NT2/D1 (cell line): ENCODE results near the gene MT1B.

Experiments used
- DNase-seq: peaks from one replicate; pipeline ENCODE4 v3.0.0-alpha.2; 2011; ENCODE audit warnings: low read depth, low spot score
- H3K27me3 ChIP-seq: 2 replicates; pipeline ENCODE4 v1.6.0; 2011; ENCODE audit warnings: mild to moderate bottlenecking; ENCODE audit not compliant: insufficient read length, insufficient read depth
- H3K36me3 ChIP-seq: 2 replicates; pipeline ENCODE4 v1.6.1; 2011; ENCODE audit warnings: mild to moderate bottlenecking, low read length, mixed read lengths; ENCODE audit not compliant: insufficient read depth, insufficient read length
- H3K4me1 ChIP-seq: 2 replicates; pipeline ENCODE4 v1.5.1; 2011; ENCODE audit not compliant: insufficient read depth, insufficient read length
- H3K4me3 ChIP-seq: 2 replicates; pipeline ENCODE4 v1.5.1; 2011; ENCODE audit warnings: low read depth; ENCODE audit not compliant: insufficient read length
- H3K9ac ChIP-seq: 2 replicates; pipeline ENCODE4 v1.6.0; 2011; ENCODE audit warnings: low read depth; ENCODE audit not compliant: insufficient read length
- H3K9me3 ChIP-seq: 2 replicates; pipeline ENCODE4 v1.5.1; 2011; ENCODE audit warnings: mild to moderate bottlenecking, low read length; ENCODE audit not compliant: insufficient read depth
- SUZ12 ChIP-seq: IDR thresholded peaks from 2 replicates; pipeline ENCODE4 v1.6.1; 2011; ENCODE audit not compliant: insufficient read length, insufficient read depth; ENCODE audit errors: extremely low read depth
- YY1 ChIP-seq: IDR thresholded peaks from 2 replicates; pipeline ENCODE4 v1.6.1; 2011; ENCODE audit not compliant: insufficient read length, insufficient read depth
- ZNF274 ChIP-seq: IDR thresholded peaks from 2 replicates; pipeline ENCODE4 v1.6.1; 2011; ENCODE audit warnings: mild to moderate bottlenecking, low read depth, low read length

The MT1B gene

DNA sequence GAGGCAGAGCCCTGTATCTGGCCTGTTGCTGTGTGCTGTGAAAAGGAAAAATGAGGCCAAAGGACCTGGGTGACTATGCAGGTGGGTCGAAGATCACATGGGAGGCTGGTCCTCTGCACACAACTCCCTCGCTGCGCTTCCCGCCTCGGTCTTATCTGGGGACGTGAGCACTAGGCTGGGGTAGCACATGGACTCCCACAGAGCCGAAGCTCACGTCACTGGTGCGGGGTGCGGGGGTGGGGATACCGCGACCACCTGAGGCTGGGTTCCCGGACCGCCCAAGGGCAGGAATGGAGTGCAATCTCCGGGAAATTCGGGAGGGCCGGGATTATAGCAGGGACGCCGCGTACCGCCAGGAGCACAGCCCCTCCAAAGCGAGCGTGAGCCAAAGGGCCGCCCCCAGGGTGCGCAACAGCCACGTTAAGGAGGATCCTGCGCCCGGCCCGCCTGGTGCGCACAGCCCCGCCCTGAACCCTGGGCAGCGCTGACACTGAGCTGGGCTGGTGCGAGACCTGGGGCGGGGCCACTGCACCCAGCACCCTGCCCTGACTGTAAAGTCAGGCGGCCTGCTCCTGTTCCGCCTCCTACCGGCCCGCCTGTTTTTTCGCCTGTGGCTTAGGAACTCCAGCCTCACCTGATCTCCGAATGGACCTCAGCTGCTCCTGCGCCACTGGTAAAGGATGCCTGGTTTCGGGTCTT is 8.5 kb upstream of the MT1B start:
- Histone ChIP-seq H3K27me3 (peaks cover 26% of the 10 kb centered on the region), H3K36me3 (no peaks in the 10 kb centered on the region), H3K9me3 (no peaks in the 10 kb centered on the region), H3K4me3 (no peak overlapping the region), H3K9ac (no peak overlapping the region), H3K4me1 (peaks cover 8% of the 10 kb centered on the region)
- TF ChIP-seq ZNF274 (no peak), SUZ12 (no peak), YY1 (no peak)
- DNase-seq = no peak

DNA sequence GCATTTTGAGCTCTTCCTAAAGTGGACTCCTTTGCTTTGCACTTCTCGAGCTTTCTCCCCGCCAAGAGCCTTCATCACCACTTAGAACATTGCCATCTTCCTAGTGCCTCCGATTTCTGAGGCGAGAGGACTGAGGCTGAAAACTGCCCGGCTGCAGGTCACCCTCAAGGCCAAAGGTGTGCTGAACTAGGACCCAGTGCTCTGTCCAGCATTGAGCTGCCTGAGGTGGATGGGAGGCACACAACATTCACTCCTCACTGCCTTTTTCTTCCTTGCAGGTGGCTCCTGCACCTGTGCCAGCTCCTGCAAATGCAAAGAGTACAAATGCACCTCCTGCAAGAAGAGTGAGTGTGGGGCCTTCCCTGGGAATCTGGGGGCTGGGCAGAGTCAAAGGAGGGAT is 7.9 kb upstream of the MT1B start:
- DNase-seq = no peak
- Histone ChIP-seq H3K27me3 (peaks cover 20% of the 10 kb centered on the region), H3K9ac (no peak overlapping the region), H3K4me3 (no peak overlapping the region), H3K4me1 (peaks cover 5% of the 10 kb centered on the region), H3K9me3 (no peaks in the 10 kb centered on the region), H3K36me3 (no peaks in the 10 kb centered on the region)
- TF ChIP-seq SUZ12 = no peak
- TF ChIP-seq YY1 = no peak
- TF ChIP-seq ZNF274 = no peak

DNA sequence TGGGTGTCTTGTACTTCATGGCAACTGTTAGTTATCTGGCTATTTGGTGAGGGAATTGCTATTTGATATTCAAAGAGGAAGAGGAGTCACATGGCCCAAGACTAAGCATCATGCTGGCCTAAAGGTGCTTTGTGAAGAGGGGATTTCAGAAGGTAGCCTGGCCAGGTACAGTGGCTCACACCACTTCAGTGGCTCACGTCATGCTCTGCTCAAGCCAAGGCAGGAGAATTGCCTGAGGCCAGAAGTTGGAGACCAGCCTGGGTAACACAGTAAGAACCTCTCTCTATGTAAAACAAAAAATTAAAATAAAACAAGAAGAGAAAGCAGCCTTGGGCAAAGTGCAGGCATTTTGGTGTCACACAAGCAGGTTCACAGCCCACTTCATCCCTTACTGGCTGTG is 6.4 kb upstream of the MT1B start:
- H3K27me3 ChIP-seq = peaks cover 5% of the 10 kb centered on the region
- no peaks in the 10 kb centered on the region for H3K9me3 ChIP-seq
- no peak for DNase-seq
- TF ChIP-seq YY1 = no peak
- no peak for TF ChIP-seq SUZ12
- TF ChIP-seq ZNF274 = no peak
- peaks cover 5% of the 10 kb centered on the region for H3K4me1 ChIP-seq
- H3K36me3 ChIP-seq = no peaks in the 10 kb centered on the region
- H3K4me3 ChIP-seq = no peak overlapping the region
- H3K9ac ChIP-seq = no peak overlapping the region

DNA sequence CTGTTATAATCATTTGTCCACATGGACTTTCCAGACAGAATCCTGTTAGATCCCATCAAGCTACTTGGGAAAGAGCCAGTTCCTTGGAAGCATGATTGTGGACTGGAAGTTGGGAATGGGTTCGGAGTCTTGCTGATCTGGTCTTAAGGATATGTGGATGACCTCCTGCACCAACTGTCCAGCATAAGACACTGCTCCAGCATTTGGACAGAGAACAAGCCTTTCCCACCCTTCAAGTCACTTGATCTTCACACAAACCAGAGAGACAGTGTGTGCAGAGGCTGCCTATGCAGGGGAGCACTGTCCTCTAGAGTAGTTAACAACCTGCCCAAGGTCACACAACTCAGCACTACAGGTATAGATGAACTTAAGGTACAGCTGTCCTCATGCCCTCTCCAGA is 5.8 kb upstream of the MT1B start:
- Histone ChIP-seq H3K9me3 (no peaks in the 10 kb centered on the region), H3K4me1 (peaks cover 5% of the 10 kb centered on the region), H3K27me3 (peaks cover 3% of the 10 kb centered on the region), H3K9ac (no peak overlapping the region), H3K4me3 (no peak overlapping the region), H3K36me3 (no peaks in the 10 kb centered on the region)
- DNase-seq = no peak
- TF ChIP-seq SUZ12 = no peak
- no peak for TF ChIP-seq YY1
- TF ChIP-seq ZNF274 = no peak

DNA sequence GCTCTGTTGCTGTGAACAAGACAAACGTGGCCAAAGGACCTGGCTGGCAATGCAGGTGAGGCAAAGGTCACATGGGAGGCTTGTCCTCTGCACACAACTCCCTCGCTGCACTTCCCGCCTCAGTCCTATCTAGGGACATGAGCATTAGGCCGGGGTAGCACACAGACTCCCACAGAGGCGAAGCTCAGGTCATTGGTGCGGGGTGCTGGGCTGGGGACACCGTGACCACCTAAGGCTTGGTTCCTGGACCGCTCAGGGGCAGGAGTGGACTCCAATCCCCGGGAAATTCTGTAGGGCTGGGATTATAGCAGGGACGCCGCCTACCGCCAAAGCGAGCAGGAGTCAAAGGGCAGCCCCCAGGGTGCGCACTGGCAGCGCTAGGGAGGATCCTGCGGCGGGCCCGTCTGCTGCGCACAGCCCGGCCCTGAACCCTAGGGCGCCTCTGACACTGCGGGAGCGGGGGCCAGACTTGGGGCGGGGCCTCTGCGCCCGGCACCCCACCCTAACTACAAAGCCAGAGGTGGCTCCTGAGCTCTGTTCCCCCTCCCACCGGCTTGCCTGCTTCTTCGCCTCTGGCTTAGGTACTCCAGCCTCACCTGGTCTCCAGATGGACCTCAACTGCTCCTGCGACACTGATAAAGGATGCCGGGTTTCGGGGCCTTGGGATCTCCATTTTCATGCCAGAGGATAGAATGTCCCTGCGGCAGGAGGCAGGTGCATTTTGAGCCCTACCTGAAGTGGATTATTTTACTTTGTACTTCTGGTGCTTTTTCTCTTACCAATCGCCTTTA is 3.9 kb upstream of the MT1B start:
- no peak overlapping the region for H3K9ac ChIP-seq
- H3K36me3 ChIP-seq = no peaks in the 10 kb centered on the region
- H3K4me3 ChIP-seq = no peak overlapping the region
- DNase-seq = no peak
- peaks cover 7% of the 10 kb centered on the region for H3K27me3 ChIP-seq
- peaks cover 9% of the 10 kb centered on the region for H3K4me1 ChIP-seq
- TF ChIP-seq SUZ12 = no peak
- no peak for TF ChIP-seq YY1
- TF ChIP-seq ZNF274 = no peak
- no peaks in the 10 kb centered on the region for H3K9me3 ChIP-seq

DNA sequence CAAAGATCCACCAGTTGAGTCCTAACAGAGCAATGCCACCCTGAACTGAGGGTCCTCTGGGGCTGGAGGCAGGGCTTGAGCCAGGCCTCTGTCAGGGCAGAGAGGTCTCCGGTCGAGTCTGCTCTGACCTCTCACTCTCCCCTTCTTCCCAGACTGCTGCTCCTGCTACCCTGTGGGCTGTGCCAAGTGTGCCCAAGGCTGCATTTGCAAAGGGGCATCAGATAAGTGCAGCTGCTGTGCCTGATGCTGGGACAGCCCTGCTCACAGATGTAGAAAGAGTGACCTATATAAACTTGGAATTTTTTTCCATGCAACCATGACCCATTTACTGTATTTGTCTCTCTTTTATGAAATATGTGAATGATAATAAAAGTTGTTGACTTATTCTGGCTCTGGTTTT is 2.4 kb upstream of the MT1B start:
- Histone ChIP-seq H3K27me3 (peaks cover 7% of the 10 kb centered on the region), H3K36me3 (no peaks in the 10 kb centered on the region), H3K4me3 (no peak overlapping the region), H3K4me1 (peaks cover 4% of the 10 kb centered on the region), H3K9me3 (no peaks in the 10 kb centered on the region), H3K9ac (no peak overlapping the region)
- no peak for DNase-seq
- TF ChIP-seq ZNF274 (no peak), YY1 (no peak), SUZ12 (no peak)

DNA sequence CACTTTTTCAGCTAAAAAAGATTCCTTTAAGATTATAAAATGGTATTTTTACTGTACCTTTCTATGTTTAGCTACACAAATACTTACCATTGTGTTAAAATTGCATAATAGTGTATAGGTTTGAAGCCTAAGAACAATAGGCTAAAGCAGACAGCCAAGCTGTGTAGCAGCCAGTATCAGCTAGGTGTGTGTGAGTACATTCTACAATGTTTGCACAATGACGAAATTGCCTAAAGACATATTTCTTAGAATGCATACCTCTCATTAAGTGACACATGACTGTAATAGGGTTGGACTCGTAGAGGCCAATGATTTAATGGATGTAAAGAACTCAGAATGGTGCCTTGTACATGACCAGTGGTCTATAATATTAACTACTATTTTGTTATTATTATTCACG is 1.9 kb upstream of the MT1B start:
- TF ChIP-seq SUZ12 (no peak), YY1 (no peak), ZNF274 (no peak)
- no peak for DNase-seq
- no peaks in the 10 kb centered on the region for H3K36me3 ChIP-seq
- H3K9ac ChIP-seq = no peak overlapping the region
- H3K4me1 ChIP-seq = peaks cover 4% of the 10 kb centered on the region
- H3K9me3 ChIP-seq = no peaks in the 10 kb centered on the region
- H3K27me3 ChIP-seq = peaks cover 4% of the 10 kb centered on the region
- no peak overlapping the region for H3K4me3 ChIP-seq
